Sigmoid colon (tissue), 4 donors: ENCODE results near the gene RIPOR3.

Experiments
- POLR2A ChIP-seq, 2 donors: fragments of 450-650 bp; IDR thresholded peaks; one replicate each; pipeline ENCODE4 v1.6.1; 2016; ENCODE audit warnings: antibody characterized with exemption in 2 of 2, mild to moderate bottlenecking in 2 of 2, moderate library complexity in 2 of 2
- POLR2AphosphoS5 ChIP-seq, 4 donors: sonication (generic); formaldehyde crosslinking; IDR thresholded peaks; one replicate each; pipeline ENCODE4 v1.6.1; 2017; ENCODE audit warnings: antibody characterized with exemption in 4 of 4
- TF ChIP-seq, protein P1 (sequence below), 4 experiments: fragments of 450-650 bp in 3 of 4; fragments of 200-600 bp in 1 of 4; IDR thresholded peaks; one replicate each; pipeline ENCODE4 v1.5.1; 2016 to 2019; ENCODE audit warnings: antibody characterized with exemption in 4 of 4, mild to moderate bottlenecking in 3 of 4, moderate library complexity in 2 of 4

DNA sequence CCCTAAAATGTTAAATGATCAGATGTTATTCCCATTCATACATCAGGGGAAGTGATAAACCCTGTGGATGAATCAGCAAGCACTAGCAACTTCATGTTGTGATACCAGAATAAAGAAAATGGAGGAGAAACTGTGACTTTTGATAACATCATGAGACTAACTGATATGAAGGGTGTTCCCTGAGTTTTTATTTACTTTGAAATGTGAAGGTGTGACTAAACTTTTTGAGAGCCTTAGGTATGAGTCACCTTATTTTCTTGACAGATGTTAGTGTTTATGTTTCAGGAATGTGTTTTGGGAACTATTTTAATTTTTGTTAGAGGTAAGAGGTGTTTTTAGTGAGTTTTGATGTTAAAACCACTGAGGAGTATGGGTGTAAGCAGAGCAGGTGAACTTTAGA is 44.5 kb upstream of the RIPOR3 start:
- TF ChIP-seq, protein P1, sequence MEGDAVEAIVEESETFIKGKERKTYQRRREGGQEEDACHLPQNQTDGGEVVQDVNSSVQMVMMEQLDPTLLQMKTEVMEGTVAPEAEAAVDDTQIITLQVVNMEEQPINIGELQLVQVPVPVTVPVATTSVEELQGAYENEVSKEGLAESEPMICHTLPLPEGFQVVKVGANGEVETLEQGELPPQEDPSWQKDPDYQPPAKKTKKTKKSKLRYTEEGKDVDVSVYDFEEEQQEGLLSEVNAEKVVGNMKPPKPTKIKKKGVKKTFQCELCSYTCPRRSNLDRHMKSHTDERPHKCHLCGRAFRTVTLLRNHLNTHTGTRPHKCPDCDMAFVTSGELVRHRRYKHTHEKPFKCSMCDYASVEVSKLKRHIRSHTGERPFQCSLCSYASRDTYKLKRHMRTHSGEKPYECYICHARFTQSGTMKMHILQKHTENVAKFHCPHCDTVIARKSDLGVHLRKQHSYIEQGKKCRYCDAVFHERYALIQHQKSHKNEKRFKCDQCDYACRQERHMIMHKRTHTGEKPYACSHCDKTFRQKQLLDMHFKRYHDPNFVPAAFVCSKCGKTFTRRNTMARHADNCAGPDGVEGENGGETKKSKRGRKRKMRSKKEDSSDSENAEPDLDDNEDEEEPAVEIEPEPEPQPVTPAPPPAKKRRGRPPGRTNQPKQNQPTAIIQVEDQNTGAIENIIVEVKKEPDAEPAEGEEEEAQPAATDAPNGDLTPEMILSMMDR (IDR thresholded peaks at IDR 0.05) = no peak
- TF ChIP-seq POLR2AphosphoS5 (IDR thresholded peaks at IDR 0.05) (no peak), POLR2A (IDR thresholded peaks at IDR 0.05) (no peak)
